Esophagus squamous epithelium (tissue), 5 donors: ENCODE data around the gene SRD5A3. TPM values are rescaled to one million over a fixed set of nuclear protein-coding genes. Genes with fewer than 3 reads are reported as not detected.

Experiments used
- DNase-seq: peaks from one replicate; lab custom pipeline; 2025; lab: John Stamatoyannopoulos, UW
- H3K27ac ChIP-seq, 4 donors: fragments of 200-600 bp; sonication (generic); one replicate each; pipeline ENCODE4 v1.5.1; 2016 to 2019; ENCODE audit warnings: mild to moderate bottlenecking in 1 of 4
- H3K27me3 ChIP-seq, 4 donors: fragments of 200-600 bp; sonication (generic); 1 replicate in 3 of 4; 2 replicates in 1 of 4; pipeline versions ENCODE4 v1.5.1 to v1.6.0; 2017 to 2021; ENCODE audit warnings: antibody characterized with exemption in 1 of 4
- H3K36me3 ChIP-seq, 3 donors: fragments of 200-600 bp; sonication (generic); one replicate each; pipeline ENCODE4 v1.5.1; 2016 to 2019
- H3K4me1 ChIP-seq, 3 donors: fragments of 200-600 bp; sonication (generic); one replicate each; pipeline ENCODE4 v1.5.1; 2017 to 2019
- H3K4me3 ChIP-seq, 4 donors: fragments of 200-600 bp; sonication (generic); 1 replicate in 3 of 4; 2 replicates in 1 of 4; pipeline ENCODE4 v1.5.1; 2016 to 2019; ENCODE audit warnings: mild to moderate bottlenecking in 2 of 4, moderate library complexity in 1 of 4
- H3K9me3 ChIP-seq, 3 donors: fragments of 200-600 bp; sonication (generic); one replicate each; pipeline ENCODE4 v1.5.1; 2016 to 2019
- POLR2A ChIP-seq, 4 donors: fragments of 450-650 bp; IDR thresholded peaks; one replicate each; pipeline ENCODE4 v1.6.1; 2017; ENCODE audit warnings: antibody characterized with exemption in 4 of 4, mild to moderate bottlenecking in 4 of 4, moderate library complexity in 3 of 4
- WGBS, 2 donors: methylation state at CpG; one replicate each; pipeline ENCODE4 v1.1.5; 2018; 5-methylcytosine and 5-hydroxymethylcytosine counted together
- intact Hi-C: fragments of 100-400 bp; cut with DNase I; formaldehyde crosslinking; loops from one replicate; pipeline ENCODE4 v1.15.0; 2022
- total RNA-seq, 4 donors: library from RNA; depleted of rRNA; stranded (reverse); fragments of >200 nt; gene quantifications; one replicate each; pipeline ENCODE4 v1.1.0, GENCODE V29; 2016
- TF ChIP-seq, protein P1 (sequence below), 6 experiments: fragments of 450-650 bp in 4 of 6; fragments of 200-600 bp in 2 of 6; sonication (generic) in 2 of 6; IDR thresholded peaks; one replicate each; pipeline ENCODE4 v1.5.1; 2016 to 2019; ENCODE audit warnings: antibody characterized with exemption in 6 of 6, mild to moderate bottlenecking in 4 of 6, moderate library complexity in 4 of 6
- donor health status: DM: yes; HTN: yes; CAD: no.

SRD5A3 gene
- total RNA-seq, 4 donors from 2014 or later = 9.9 to 28.1 (median 18.4) TPM

- no peaks in the 10 kb centered on the region for H3K9me3 ChIP-seq
- peak overlapping the region in 3 of 4 donors; percentile 6 to 60 (median 40) for H3K27ac ChIP-seq
- 58 to 82% methylated on average over 6 to 9 of the region's 9 CpGs for WGBS, 2 donors
- H3K27me3 ChIP-seq = no peaks in the 10 kb centered on the region
- H3K4me3 ChIP-seq = no peak overlapping the region
- DNase-seq = no peak
- peaks cover 18 to 44% (median 20%) of the 10 kb centered on the region in 3 donors for H3K4me1 ChIP-seq
- intact Hi-C loops = no loop called here
- peaks cover 0 to 20% (median 0%) of the 10 kb centered on the region in 3 donors for H3K36me3 ChIP-seq
- TF ChIP-seq, protein P1, sequence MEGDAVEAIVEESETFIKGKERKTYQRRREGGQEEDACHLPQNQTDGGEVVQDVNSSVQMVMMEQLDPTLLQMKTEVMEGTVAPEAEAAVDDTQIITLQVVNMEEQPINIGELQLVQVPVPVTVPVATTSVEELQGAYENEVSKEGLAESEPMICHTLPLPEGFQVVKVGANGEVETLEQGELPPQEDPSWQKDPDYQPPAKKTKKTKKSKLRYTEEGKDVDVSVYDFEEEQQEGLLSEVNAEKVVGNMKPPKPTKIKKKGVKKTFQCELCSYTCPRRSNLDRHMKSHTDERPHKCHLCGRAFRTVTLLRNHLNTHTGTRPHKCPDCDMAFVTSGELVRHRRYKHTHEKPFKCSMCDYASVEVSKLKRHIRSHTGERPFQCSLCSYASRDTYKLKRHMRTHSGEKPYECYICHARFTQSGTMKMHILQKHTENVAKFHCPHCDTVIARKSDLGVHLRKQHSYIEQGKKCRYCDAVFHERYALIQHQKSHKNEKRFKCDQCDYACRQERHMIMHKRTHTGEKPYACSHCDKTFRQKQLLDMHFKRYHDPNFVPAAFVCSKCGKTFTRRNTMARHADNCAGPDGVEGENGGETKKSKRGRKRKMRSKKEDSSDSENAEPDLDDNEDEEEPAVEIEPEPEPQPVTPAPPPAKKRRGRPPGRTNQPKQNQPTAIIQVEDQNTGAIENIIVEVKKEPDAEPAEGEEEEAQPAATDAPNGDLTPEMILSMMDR (IDR thresholded peaks at IDR 0.05) = no peak
- no peak for TF ChIP-seq POLR2A (IDR thresholded peaks at IDR 0.05)
Measured at GRCh38 chr4:55363691-55364351, 17.8 kb downstream of the SRD5A3 start.

GRCh38 chr4:55364691-55365344 lies 18.8 kb downstream of the SRD5A3 start:
- H3K27me3 ChIP-seq = no peaks in the 10 kb centered on the region
- TF ChIP-seq, protein P1 (IDR thresholded peaks at IDR 0.05) = no peak
- no peak for TF ChIP-seq POLR2A (IDR thresholded peaks at IDR 0.05)
- WGBS, 2 donors = 88 to 96% methylated on average over 9 of the region's 9 CpGs
- H3K36me3 ChIP-seq = peaks cover 0 to 30% (median 0%) of the 10 kb centered on the region in 3 donors
- H3K27ac ChIP-seq = peak overlapping the region in 1 of 4 donors; percentile 40
- no peak overlapping the region for H3K4me3 ChIP-seq
- no peaks in the 10 kb centered on the region for H3K9me3 ChIP-seq
- peaks cover 9 to 34% (median 10%) of the 10 kb centered on the region in 3 donors for H3K4me1 ChIP-seq
- intact Hi-C loops = no loop called here
- DNase-seq = no peak

- H3K9me3 ChIP-seq = no peaks in the 10 kb centered on the region
- H3K4me3 ChIP-seq = no peak overlapping the region
- no peak overlapping the region for H3K27ac ChIP-seq
- no peaks in the 10 kb centered on the region for H3K27me3 ChIP-seq
- 87 to 92% methylated on average over 7 of the region's 7 CpGs for WGBS, 2 donors
- DNase-seq = no peak
- TF ChIP-seq, protein P1 (IDR thresholded peaks at IDR 0.05) = no peak
- no peak for TF ChIP-seq POLR2A (IDR thresholded peaks at IDR 0.05)
- peaks cover 0 to 32% (median 0%) of the 10 kb centered on the region in 3 donors for H3K36me3 ChIP-seq
- H3K4me1 ChIP-seq = peaks cover 6 to 28% (median 9%) of the 10 kb centered on the region in 3 donors
- intact Hi-C loops = no loop called here
Measured at GRCh38 chr4:55365345-55365728, 19.3 kb downstream of the SRD5A3 start.

DNA sequence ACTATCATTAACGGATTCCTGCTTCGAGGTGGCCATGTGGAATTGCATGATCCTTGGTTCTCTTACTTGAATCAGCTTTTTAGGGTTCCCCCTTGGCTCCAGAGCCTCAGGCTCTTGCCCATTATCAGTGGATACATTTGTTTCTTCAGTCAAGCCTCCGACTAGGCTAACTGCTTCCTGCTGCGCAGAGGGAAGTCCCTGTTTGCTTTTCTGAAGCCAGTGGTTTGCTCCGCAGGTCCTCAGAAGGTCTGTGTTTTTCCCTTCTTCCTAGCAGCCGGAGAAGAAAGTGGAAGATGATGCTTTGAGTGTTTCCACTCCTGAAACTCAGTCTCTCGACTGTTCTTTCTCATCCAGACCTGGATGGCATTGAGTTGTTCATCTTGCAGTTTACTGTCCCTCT lies 20.6 kb downstream of the SRD5A3 start:
- Histone ChIP-seq H3K36me3 (peaks cover 0 to 44% (median 0%) of the 10 kb centered on the region in 3 donors), H3K4me1 (peaks cover 0 to 16% (median 5%) of the 10 kb centered on the region in 3 donors), H3K4me3 (no peak overlapping the region), H3K27ac (no peak overlapping the region), H3K9me3 (no peaks in the 10 kb centered on the region), H3K27me3 (no peaks in the 10 kb centered on the region)
- no peak for TF ChIP-seq POLR2A (IDR thresholded peaks at IDR 0.05)
- TF ChIP-seq, protein P1 (IDR thresholded peaks at IDR 0.05) = no peak
- intact Hi-C loops = no loop called here
- DNase-seq = no peak
- WGBS, 2 donors = 85 to 89% methylated on average over 6 to 7 of the region's 7 CpGs
